NAMALWA (cell line): ENCODE results near the gene GTSE1.
A peak's percentile ranks its signal among the peaks of the same experiment; 100 is the strongest.

Experiments used
- DNase-seq: peaks from one replicate; pipeline ENCODE4 v3.0.0-alpha.2; 2015; ENCODE audit warnings: low spot score

The GTSE1 gene

GRCh38 chr22:46353483-46354105, 56.9 kb downstream of the GTSE1 start:
- no peak for DNase-seq

GRCh38 chr22:46354176-46354992, 57.7 kb downstream of the GTSE1 start:
- DNase-seq = no peak

- DNase-seq = no peak
Observed at GRCh38 chr22:46354993-46355305, 58.3 kb downstream of the GTSE1 start.

GRCh38 chr22:46355369-46355995, 58.8 kb downstream of the GTSE1 start:
- peak; percentile 70 for DNase-seq

- no peak for DNase-seq
Observed at GRCh38 chr22:46355996-46356471, 59.4 kb downstream of the GTSE1 start.

- DNase-seq = no peak
Observed at GRCh38 chr22:46356496-46357480, 60.1 kb downstream of the GTSE1 start.

GRCh38 chr22:46357711-46358520, 61.2 kb downstream of the GTSE1 start:
- DNase-seq = no peak

- no peak for DNase-seq
Observed at GRCh38 chr22:46358766-46359165, 62.1 kb downstream of the GTSE1 start.

GRCh38 chr22:46359362-46359761, 62.7 kb downstream of the GTSE1 start:
- DNase-seq = no peak

- no peak for DNase-seq
Observed at GRCh38 chr22:46360097-46360496, 63.4 kb downstream of the GTSE1 start.

GRCh38 chr22:46360891-46361290, 64.2 kb downstream of the GTSE1 start:
- DNase-seq = no peak

GRCh38 chr22:46361826-46362202, 65.1 kb downstream of the GTSE1 start:
- no peak for DNase-seq

- DNase-seq = peak; percentile 77
Observed at GRCh38 chr22:46362203-46362933, 65.7 kb downstream of the GTSE1 start.

GRCh38 chr22:46362934-46363515, 66.4 kb downstream of the GTSE1 start:
- DNase-seq = no peak

- DNase-seq = no peak
Observed at GRCh38 chr22:46363611-46364321, 67.1 kb downstream of the GTSE1 start.

GRCh38 chr22:46364341-46365165, 67.9 kb downstream of the GTSE1 start:
- DNase-seq = peak; percentile 22

- no peak for DNase-seq
Observed at GRCh38 chr22:46365166-46365624, 68.5 kb downstream of the GTSE1 start.

- no peak for DNase-seq
Observed at GRCh38 chr22:46366327-46366731, 69.7 kb downstream of the GTSE1 start.
